GM18499 (cell line): Measurements from ENCODE around the gene KCNA3.

ENCODE experiments used
- ATAC-seq: cut with Tn5 transposase; IDR thresholded peaks from one replicate; pipeline ENCODE4 v1.9.1; 2021; ENCODE audit warnings: moderate number of reproducible peaks; ENCODE audit not compliant: insufficient read depth, unreplicated experiment

The KCNA3 gene

GRCh38 chr1:110674337-110675059 is at the start of gene KCNA3:
Gene KCNA3, minus strand, starts transcription at chr1:110674940. Its CDS starts 131 bp downstream, at chr1:110674809.
- no peak for ATAC-seq

GRCh38 chr1:110722807-110723206 is 48.1 kb upstream of the KCNA3 start:
- ATAC-seq, result no peak

GRCh38 chr1:110719908-110720307 is 45.2 kb upstream of the KCNA3 start:
- no peak for ATAC-seq

- ATAC-seq, result no peak
Measured at GRCh38 chr1:110718452-110718851, 43.7 kb upstream of the KCNA3 start.

GRCh38 chr1:110717179-110717578 is 42.4 kb upstream of the KCNA3 start:
- no peak for ATAC-seq

GRCh38 chr1:110714374-110714995 is 39.7 kb upstream of the KCNA3 start:
- no peak for ATAC-seq

- no peak for ATAC-seq
Measured at GRCh38 chr1:110713221-110713620, 38.5 kb upstream of the KCNA3 start.

GRCh38 chr1:110710314-110710713 is 35.6 kb upstream of the KCNA3 start:
- ATAC-seq, result no peak

- ATAC-seq, result no peak
Measured at GRCh38 chr1:110708974-110709440, 34.3 kb upstream of the KCNA3 start.

GRCh38 chr1:110707232-110707631 is 32.5 kb upstream of the KCNA3 start:
- no peak for ATAC-seq

GRCh38 chr1:110706621-110707020 is 31.9 kb upstream of the KCNA3 start:
- ATAC-seq, result no peak

- ATAC-seq, result no peak
Measured at GRCh38 chr1:110702260-110702659, 27.5 kb upstream of the KCNA3 start.

GRCh38 chr1:110700767-110701166 is 26.0 kb upstream of the KCNA3 start:
- no peak for ATAC-seq

GRCh38 chr1:110697606-110698005 is 22.9 kb upstream of the KCNA3 start:
- no peak for ATAC-seq

GRCh38 chr1:110696818-110697217 is 22.1 kb upstream of the KCNA3 start:
- ATAC-seq, result no peak

GRCh38 chr1:110690709-110691365 is 16.1 kb upstream of the KCNA3 start:
- no peak for ATAC-seq

GRCh38 chr1:110689868-110690267 is 15.1 kb upstream of the KCNA3 start:
- no peak for ATAC-seq

- no peak for ATAC-seq
Measured at GRCh38 chr1:110688514-110688913, 13.8 kb upstream of the KCNA3 start.

GRCh38 chr1:110687250-110687649 is 12.5 kb upstream of the KCNA3 start:
- ATAC-seq, result no peak

GRCh38 chr1:110686188-110686587 is 11.4 kb upstream of the KCNA3 start:
- ATAC-seq, result no peak

- no peak for ATAC-seq
Measured at GRCh38 chr1:110684491-110684890, 9.8 kb upstream of the KCNA3 start.
